Fibroblast of peridontal ligament (primary cell): ENCODE results near the gene AGL.
A peak's percentile ranks its signal among the peaks of the same experiment; 100 is the strongest.
"Not testable (repeated sequence)": the region's sequence is repeated elsewhere in the genome, so short reads cannot be mapped to it uniquely, and the experiment has no call there.

Source experiments
- DNase-seq: peaks from one replicate; pipeline ENCODE4 v3.0.0-alpha.2; 2010; ENCODE audit errors: extremely low read depth

AGL gene

DNA sequence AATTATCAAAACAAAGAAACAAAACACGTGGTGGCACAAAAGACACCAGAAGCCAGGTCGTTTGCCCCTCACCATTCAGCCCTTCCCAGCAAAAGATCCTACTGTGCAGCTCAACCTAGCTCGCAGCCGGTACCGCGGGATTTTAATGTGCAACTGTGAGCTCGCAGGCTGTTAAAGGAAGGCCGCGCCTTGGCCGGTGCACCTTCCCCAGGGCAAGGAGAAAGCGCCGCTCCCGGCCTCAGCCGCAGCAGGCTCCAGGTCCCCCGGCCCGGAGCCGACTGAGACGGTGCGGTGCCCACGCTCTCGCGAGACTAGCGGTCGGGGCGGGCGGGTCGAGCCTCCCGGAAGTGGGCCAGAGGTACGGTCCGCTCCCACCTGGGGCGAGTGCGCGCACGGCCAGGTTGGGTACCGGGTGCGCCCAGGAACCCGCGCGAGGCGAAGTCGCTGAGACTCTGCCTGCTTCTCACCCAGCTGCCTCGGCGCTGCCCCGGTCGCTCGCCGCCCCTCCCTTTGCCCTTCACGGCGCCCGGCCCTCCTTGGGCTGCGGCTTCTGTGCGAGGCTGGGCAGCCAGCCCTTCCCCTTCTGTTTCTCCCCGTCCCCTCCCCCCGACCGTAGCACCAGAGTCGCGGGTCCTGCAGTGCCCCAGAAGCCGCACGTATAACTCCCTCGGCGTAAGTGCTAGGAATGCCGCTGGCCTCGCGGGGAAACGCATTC lies at the start of gene AGL:
Gene AGL (plus strand): TSS at position 618 of the 715 bp plus-strand sequence. CDS start 682 bp downstream, outside the sequence.
- DNase-seq = peak; percentile 60

DNA sequence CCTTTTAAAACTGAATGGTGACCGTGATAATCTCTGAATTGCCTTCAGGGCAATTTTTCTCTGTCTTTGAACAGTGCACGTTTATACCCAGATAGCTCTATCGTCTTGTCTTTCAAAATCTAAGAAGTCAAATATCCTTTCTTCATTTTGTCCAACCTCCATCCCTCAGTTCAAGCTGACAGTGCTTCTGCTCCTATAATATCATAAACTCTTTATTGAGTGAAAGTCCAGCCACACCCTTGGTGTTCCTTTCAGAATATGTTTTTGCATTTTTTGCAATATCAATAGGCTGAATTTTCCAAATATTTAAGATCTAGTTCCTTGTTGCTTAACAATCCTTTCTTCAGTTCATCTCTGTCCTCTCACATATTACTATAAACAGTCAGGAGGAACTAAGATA lies 48.6 kb upstream of the AGL start:
- no peak for DNase-seq

DNA sequence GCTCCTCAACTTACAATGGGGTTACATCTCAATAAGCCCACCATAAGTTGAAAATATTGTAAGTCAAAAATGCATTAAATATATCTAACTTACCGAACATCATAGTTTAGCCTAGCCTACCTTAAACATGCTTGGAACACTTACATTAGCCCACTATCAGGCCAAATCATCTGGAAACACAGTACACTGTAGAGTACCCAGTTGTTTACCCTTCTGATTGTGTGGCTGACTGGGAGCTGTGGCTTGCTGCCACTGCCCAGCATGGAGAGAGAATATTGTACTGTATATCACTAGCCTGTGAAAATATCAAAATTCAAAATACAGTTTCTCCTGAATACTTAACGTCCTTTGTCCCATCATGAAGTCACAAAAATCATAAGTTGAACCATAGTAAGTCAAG lies 43.3 kb upstream of the AGL start:
- DNase-seq = no peak

DNA sequence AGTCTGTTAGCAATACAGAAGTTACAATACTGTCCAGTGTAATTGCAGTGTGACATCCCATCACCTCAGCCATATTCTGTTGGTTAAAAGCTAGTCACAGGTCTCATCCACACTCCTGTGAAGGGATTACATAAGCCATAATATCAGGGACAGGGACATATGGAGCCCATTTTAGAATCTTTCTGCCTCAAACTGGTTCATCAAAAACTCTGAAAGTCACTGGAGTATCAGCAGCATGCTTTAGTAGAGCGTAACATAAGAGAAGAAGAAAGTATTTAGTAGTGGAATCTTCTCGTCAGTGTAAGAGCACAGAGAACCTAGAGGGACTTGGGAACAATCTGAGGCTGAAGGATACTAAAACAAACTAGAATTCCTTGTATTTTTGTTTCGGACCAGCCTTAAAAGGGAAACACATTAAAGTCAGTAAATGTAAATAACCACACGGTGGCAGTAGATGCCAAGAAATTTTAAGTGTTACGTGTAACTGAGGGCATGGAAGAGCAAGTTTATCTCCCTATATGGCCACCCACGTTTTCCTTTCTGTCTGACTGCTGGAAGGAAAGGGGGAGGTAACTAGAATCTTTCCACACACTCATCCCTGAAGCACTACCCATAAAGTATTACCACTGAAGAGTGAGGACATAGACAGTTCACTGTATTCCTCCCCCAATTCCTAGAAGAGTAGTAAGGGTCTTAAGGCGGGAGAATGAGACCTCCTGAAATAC lies 41.6 kb upstream of the AGL start:
- DNase-seq = peak; percentile 96

DNA sequence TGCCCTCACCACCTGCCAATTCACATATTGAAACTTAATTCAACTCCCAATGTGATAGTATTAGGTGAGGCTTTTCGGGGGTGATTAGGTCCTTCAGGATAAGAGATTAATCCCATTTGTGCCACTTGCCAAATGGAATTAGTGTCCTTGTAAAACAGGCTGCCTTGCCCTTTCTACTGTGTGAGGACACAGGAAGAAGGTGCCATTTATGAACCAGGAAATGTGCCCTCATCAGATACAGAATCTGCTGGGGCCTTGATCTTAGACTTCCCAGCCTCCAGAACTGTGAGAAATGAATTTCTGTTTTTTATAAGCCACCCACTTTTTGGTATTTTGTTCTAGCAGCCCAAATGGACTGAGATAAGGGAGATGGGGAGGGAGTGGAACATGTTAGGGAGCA lies 39.1 kb upstream of the AGL start:
- DNase-seq = no peak

DNA sequence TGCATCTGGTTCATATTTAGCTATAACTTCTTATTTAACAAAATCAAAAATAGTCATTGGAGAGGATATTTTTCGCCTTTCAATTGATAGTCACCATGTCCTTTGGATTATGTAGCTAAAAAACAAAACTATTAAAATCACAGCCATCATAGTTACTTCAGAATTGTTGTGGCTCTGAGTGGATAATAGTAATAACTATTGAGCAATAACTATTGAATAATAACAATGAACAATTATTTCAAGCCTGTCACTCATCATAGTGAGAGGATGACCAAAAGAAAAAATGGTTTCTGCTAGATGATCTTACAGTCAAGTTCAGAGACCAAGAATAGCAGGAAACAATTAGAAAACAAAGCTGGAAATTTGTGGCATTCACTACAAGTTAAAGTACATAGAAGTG lies 38.4 kb upstream of the AGL start:
- DNase-seq = no peak

DNA sequence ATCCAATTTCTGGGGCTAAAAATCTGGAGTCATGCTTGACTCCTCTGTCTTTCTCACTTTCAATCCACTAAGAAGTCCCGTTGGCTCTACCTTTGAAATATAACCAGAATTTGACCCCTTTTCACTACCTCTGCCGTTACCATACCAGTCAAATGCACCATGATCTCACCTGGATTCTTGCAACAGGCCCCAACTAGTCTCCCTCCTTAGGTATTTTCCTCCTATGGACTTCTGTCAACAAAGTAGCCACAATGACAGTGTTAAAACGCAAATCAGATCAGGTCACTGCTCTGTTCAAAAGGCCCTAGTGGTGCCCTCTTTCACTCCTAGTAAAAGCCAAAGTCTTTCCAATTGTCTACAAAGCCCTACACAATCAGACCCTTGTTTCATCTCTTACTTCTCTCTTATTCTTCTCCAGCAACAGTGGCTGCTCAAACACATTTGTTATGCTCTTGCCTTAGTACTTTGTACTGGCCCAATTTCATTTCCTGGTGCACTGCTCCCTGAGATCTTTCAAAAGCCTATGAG lies 35.7 kb upstream of the AGL start:
- DNase-seq = no peak

DNA sequence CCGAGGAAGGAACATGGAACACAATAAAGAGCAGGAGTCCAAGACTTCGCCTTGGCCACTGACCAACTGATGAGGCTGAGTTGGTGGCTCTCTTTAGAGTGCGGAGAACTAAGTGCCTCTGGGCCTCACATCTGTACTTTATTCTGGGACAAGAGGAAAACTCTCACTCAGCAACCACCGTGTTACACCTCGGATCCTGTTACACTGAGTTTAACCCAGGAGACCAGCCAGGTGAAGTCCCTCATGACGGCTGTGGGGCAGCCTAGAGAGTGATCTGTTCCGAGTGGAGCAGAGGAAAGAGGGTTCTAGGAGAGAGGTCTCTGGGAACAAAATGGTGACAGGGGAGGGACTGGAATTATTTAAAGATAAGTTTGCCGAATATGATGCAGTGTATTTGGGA lies 33.5 kb upstream of the AGL start:
- DNase-seq = no peak

DNA sequence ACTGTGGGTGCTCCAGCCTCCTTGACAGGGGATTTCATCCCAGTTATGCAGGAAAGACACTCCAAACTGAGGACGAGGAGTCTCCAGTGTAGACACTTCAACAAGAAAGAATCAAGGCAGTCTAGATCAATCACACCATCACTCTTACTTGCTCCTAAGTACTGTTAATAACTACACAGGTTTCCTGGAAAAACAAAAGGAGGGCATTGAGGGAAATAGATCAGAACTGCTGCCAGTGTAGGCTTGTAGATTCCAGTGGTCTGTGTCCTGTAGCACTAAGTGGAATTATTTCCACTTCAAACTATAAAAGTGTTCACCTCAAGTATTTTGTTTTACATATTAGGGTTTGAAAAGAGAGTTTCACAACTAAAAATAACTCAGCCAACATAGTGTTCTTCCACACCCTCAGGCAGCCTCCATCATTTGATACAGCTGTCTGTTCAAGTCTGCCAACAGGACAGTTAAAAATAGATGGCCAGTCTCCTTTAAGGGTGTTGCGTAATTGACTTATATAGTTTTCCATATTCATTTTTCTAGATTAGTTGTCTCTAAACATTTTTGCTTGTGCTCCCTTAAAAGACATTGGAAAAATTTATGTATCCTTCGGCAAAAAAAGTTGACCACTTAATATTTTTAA lies 32.0 kb upstream of the AGL start:
- DNase-seq = peak; percentile 56

DNA sequence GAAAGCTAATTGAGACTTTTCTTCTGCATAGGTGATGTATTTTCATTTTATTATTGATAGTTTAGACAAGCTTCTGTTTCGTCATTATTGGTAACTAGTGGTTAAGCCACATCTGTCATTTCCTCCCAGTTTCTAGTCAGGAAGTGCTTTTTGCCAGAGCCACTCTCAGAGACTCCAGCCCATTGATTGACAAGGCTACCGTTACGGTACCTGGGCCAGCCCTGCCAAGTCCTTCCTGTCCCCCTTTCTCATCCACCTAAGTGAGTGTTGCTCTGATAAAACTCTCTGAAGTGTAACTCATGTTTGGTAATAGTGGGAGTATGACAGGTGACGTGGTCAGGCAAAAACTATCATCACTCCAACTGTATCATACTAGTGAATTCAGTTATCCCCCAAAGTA lies 29.6 kb upstream of the AGL start:
- no peak for DNase-seq

DNA sequence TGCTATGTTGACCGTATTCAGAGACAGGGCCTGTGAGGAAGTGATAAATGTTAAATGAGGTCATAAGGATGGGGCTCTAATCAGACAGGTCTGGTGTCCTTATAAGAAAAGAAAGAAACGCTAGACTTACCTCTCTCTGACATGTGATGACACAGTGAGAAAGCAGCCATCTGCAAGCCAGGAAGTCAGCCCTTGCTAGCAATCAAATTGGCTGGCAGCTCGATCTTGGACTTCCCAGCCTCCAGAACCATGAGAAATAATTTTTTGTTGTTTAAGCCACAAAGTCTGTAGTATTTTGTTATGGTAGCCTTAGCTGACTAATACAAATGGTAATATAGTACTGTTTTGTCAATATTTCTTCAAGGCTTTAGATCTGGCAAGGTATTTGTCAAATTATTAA lies 25.1 kb upstream of the AGL start:
- no peak for DNase-seq

DNA sequence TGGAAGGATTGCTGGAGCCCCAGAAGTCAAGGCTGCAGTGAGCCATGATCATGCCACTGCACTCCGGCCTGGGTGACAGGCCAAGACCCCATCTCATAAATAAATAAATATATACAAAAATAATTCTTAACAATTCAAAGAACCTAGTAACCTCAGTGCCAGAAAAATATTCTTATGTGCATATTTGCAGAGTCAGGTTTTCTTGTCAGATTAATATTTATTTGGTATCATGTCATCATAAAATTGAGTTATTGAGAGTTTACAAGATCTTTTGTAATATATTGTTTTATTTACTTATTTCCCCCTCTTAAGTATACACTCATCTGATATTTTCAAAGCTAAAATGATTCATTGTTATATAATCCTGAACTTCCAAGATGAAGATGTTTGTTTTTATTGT lies 24.5 kb upstream of the AGL start:
- no peak for DNase-seq

DNA sequence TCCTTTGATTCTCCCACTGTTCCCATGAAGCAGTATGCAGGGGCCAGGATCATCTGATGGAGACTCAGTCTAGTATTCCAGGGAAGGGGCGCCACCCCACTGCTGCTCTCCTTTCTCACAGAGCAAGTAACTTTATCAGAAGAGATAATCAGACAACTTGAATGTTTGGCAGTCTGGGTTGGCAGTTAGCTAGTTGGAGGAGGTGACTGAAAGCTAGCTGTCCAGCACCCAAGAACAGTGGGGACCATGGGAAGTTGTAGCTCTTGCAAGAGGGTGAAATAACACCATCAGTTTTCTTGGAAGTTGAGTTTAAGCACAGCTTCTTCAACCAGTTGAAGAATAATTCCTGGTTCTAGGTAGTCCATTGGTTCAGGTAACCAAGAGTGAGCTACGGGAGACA lies 22.2 kb upstream of the AGL start:
- DNase-seq = no peak

DNA sequence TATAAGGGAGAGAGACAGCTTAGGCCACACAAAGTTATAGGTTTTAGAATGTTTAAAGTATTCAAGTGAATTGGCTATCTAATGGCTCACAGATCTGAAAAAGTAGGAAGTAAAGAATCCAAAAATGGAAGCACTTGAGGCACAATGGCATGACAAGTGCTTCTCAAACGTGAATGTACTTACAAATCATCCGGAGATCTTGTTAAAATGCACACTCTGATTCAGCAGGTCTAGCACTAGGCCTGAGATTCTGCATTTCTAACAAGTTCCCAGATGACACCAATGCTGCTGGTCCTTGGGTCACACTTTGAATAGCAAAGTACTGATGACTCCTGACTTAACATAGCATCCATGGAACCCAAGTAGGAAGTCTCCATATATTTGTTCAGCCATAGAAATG lies 20.9 kb upstream of the AGL start:
- no peak for DNase-seq

DNA sequence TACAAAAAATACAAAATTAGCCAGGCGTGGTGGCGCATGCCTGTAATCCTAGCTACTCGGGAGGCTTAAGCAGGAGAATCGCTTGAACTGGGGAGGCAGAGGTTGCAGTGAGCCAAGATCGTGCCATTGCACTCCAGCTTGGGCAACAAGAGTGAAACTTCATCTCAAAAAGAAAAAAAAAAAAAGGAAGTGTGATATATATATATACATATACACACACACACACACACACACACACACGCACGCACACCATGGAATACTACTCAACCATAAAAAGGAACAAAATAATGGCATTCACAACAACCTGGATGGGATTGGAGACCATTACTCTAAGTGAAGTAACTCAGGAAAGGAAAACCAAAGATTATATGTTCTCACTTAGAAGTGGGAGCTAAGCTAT lies 16.2 kb upstream of the AGL start:
- DNase-seq = not testable (repeated sequence)

DNA sequence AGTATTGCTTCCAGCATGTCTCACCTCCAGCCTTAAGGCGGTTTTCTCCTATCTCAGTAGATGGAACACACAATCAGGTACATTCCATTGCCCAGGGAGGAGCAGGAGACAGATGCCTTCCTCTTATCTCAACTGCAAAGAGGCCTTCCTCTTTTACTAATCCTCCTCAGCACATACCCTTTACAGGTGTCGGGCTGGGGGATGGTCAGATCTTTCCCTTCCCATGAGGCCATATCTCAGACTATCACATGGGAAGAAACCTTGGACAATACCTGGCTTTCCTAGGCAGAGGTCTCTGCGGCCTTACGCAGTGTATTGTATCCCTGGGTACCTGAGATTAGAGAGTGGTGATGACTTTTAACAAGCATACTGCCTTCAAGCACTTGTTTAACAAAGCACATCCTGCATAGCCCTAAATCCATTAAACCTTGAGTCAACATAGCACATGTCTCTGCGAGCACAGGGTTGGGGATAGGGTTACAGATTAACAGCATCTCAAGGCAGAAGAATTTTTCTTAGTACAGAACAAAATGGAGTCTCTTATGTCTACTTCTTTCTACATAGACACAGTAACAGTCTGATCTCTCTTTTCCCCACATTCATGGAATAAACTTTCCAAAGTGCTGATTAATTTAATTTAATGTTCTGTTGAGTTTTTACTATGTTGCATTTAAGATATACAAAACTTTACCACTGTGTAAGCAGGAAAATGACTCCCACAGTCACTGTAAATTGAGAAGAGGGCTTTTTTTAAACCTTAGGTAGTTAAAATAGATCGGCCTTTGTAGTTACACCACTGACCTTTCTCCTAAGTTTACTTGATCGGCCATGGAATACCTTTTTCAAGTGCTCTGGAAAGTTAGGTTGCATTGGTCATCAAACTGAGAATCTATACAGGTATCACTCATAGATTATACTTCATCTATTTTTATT lies 13.7 kb upstream of the AGL start:
- DNase-seq = not testable (repeated sequence)

DNA sequence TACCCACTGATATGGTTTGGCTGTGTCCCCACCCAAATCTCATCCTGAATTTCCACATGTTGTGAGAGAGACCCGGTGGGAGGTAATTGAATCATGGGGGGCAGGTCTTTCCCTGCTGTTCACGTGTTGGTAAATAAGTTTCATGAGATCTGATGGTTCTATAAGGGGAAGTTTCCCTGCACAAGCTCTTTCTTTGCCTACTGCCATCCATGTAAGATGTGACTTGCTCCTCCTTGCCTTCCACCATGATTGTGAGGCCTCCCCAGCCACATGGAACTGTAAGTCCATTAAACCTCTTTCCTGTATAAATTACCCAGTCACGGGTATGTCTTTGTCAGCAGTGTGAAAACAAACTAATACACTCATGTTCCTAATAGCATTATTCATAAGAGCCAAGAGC lies 9.8 kb upstream of the AGL start:
- DNase-seq = not testable (repeated sequence)

DNA sequence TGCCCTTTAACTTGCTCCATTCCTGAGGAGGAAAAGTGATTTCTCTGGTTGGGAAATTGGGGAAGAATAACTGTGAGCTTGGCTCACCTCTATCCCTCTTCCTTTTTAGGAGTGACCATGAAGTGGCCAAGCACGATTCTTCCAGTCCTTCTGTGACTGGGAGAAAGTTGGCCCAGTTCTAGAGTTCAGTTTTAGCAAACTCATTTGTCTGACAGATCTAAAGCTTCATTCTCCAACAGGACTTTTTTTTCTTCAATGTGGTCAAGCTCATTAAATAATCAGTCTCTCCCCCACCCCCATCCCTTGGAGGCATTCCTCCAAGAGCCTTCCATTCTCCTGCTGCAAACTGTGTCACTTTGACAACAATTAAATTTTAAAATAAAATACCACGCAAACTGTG lies 6.4 kb upstream of the AGL start:
- DNase-seq = no peak

DNA sequence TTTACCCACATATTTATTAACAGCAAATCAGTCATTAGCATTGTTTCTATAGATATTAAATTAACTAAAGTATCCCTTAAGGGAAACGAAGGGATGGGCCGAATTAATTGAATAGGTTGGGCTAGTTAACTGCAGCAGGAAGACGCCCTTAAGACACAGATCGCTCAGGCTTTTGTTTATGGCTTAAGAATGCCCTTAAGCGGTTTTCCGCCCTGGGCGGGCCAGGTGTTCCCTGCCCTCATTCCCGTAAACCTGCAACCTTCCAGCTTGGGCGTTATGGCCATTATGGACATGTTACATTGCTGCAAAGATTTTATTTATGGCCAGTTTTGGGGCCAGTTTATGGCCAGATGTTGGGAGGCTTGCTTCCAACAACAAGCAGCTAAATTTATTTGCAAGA lies 5.0 kb upstream of the AGL start:
- DNase-seq = not testable (repeated sequence)

DNA sequence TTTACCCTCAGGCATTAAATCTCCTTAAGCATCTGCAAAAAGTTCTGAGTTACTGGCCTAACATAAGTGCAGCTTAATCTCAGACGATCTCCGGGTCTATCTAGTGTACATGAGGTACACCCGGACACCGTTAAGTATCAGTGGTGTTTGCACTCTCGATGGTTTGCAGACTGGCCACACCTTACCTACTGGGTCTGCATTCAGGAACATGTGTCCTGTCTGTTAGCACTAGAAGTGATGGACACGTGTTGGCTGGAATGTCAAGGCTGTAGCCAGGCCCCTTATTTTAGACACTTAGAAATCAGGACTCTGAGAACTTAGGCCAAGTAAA lies 783 bp upstream of the AGL start:
- DNase-seq = peak; percentile 18

DNA sequence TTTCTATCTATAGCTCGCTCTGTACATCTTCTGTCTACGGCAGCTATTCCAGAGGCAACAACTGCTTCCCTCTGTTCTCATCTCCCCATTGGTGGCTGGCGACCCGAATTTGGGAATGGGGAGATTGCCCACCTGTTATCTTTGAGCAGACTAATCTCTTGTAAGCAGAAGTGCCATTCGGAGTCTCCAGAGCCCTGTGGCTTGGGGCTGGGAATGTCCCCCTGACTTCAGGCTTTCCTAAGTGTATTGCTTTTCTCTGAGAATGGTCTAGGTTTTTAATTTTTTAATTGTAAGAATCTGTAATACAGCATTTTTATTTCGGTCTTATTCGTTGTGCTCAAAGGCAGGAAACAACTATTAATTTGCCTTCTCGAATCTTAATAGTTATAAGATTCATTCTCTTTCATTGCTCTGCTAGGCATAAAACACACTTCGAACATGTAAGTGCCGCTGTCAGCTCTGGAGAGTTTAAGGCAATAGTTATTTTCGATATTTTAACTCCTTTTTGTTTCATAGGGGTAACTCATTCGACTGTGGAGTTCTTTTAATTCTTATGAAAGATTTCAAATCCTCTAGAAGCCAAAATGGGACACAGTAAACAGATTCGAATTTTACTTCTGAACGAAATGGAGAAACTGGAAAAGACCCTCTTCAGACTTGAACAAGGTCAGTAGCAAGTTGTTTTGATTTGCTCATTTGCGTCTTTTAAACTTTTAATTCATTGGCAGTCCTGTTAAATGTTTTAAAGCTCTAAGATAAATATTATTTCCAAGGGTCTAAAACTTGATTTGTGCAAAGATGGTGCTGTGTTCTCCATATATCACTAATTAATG lies 514 bp downstream of the AGL start:
- DNase-seq = peak; percentile 36
